ENCODE measurements around the gene TIAM2.
A peak's percentile ranks its signal among the peaks of the same experiment; 100 is the strongest.

The TIAM2 gene

DNA sequence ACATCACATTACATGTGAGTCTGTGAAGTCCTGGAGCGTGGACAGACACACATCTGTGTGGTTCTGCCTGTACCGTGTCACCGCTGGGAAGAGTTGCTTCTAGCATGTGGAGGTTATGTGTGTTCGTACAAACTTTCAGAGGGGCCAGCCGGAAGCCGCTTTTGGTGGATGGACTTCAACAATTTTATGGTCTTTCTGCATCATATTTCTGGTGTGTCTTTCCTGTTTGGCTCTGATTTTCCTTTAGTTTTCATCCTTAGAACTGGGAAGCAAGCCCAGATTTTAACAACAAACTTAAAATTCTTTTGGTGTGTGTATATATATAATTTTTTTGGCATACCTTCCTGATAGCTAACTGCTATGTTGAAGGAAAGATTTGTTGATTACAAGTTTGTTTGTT, 71.2 kb downstream of the TIAM2 start:
- TF ChIP-seq, protein P1, sequence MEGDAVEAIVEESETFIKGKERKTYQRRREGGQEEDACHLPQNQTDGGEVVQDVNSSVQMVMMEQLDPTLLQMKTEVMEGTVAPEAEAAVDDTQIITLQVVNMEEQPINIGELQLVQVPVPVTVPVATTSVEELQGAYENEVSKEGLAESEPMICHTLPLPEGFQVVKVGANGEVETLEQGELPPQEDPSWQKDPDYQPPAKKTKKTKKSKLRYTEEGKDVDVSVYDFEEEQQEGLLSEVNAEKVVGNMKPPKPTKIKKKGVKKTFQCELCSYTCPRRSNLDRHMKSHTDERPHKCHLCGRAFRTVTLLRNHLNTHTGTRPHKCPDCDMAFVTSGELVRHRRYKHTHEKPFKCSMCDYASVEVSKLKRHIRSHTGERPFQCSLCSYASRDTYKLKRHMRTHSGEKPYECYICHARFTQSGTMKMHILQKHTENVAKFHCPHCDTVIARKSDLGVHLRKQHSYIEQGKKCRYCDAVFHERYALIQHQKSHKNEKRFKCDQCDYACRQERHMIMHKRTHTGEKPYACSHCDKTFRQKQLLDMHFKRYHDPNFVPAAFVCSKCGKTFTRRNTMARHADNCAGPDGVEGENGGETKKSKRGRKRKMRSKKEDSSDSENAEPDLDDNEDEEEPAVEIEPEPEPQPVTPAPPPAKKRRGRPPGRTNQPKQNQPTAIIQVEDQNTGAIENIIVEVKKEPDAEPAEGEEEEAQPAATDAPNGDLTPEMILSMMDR (IDR thresholded peaks at IDR 0.05; ENCODE audit: low read depth, low read length), result no peak
- no peak overlapping the region for H3K4me3 ChIP-seq (replicated peaks in 1 of 2; ENCODE audit: low read depth in 2 of 2, low read length in 2 of 2)
- DNase-seq (ENCODE audit: low read depth in 2 of 2), result peak; percentile 33 to 67

DNA sequence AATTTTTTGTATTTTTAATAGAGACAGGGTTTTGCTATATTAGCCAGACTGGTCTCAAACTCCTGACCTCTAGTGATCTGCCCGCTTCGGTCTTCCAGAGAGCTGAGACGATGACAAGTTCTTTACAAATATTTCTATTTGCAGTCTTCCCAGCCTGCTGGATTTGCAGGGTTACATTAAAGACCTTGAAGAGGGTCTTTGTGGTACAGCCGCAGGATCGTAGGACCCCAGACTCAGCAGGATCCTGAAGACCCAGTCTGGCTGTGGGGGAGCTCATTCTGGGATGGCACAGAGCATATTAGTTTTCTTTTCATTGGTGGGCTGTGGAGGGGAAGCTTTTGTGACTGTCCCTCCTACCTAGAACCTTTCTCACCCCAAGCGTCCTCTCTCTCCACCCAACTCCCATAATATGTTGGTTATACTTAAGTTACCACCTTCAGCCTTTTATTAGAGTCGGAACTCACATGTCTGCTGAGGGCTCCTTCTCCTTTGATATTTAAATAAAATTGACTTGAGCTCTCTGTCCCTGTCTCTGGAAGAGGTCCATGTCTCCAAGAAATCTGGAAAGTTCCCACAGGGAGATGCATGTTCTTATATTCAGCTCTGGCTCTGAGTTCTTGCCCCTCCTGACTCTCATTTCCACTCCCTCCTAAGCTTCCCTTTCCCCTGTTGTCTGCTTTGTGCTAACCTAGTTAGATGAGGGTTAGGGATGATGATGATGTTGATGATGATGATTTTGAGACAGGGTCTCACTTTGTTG, 72.0 kb downstream of the TIAM2 start:
- TF ChIP-seq, protein P1 (IDR thresholded peaks at IDR 0.05; ENCODE audit: low read depth, low read length), result no peak
- H3K4me3 ChIP-seq (replicated peaks in 1 of 2; ENCODE audit: low read depth in 2 of 2, low read length in 2 of 2), result no peak overlapping the region
- no peak for DNase-seq (ENCODE audit: low read depth in 2 of 2)

DNA sequence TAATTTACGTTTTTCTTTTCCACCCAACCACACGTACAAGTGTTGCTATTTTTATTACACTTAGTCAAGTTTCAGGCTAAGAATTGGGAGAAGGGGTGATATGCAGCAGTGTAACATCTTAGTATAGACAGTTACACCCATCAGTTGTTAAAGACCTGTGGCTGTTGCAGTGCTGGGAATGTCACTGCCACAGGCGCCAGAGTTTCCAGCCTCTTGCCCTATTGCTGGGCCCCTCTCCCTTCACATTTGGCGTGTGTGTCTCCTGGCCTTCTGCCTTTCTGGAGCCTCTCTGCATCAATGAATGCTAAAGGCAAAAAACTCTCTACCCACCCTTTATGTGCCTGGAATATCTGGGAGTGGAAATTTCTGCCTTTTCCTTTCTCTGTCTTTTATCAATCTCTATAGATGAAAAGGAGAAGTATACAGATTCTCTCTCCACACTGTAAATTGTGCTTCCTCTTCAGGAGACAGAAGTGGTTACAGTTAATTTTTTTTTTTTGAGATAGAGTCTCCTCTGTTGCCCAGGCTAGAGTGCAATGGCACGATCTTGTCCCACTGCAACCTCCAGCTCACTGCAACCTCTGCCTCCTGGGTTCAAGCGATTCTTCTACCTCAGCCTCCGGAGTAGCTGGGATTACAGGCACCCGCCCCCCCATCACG, 73.0 kb downstream of the TIAM2 start:
- no peak overlapping the region for H3K4me3 ChIP-seq (replicated peaks in 1 of 2; ENCODE audit: low read depth in 2 of 2, low read length in 2 of 2)
- TF ChIP-seq, protein P1 (IDR thresholded peaks at IDR 0.05; ENCODE audit: low read depth, low read length), result no peak
- no peak for DNase-seq (ENCODE audit: low read depth in 2 of 2)

- no peak overlapping the region for H3K4me3 ChIP-seq (replicated peaks in 1 of 2; ENCODE audit: low read depth in 2 of 2, low read length in 2 of 2)
Measured at GRCh38 chr6:155069543-155069942, 74.4 kb downstream of the TIAM2 start.

GRCh38 chr6:155075930-155076695, 81.0 kb downstream of the TIAM2 start:
- TF ChIP-seq, protein P1 (IDR thresholded peaks at IDR 0.05; ENCODE audit: low read depth, low read length), result no peak
- no peak overlapping the region for H3K4me3 ChIP-seq (replicated peaks in 1 of 2; ENCODE audit: low read depth in 2 of 2, low read length in 2 of 2)
- DNase-seq (ENCODE audit: low read depth in 2 of 2), result no peak

More at GRCh38 chr6:155069543-155069942, 74.4 kb downstream of the TIAM2 start:
- TF ChIP-seq, protein P1 (IDR thresholded peaks at IDR 0.05; ENCODE audit: low read depth, low read length), result no peak
- no peak for DNase-seq (ENCODE audit: low read depth in 2 of 2)

GRCh38 chr6:155077331-155077730, 82.2 kb downstream of the TIAM2 start:
- no peak for DNase-seq (ENCODE audit: low read depth in 2 of 2)
- H3K4me3 ChIP-seq (replicated peaks in 1 of 2; ENCODE audit: low read depth in 2 of 2, low read length in 2 of 2), result no peak overlapping the region
- TF ChIP-seq, protein P1 (IDR thresholded peaks at IDR 0.05; ENCODE audit: low read depth, low read length), result no peak

Data from cardiac fibroblast (primary cell).